Stimulated activated CD4-positive, alpha-beta T cell treated with anti-CD3 and anti-CD28 coated beads, Interleukin-4, amount 100 ng/mL, for 4 hours (primary cell): Measurements from ENCODE around the gene ZNF143.

Experiments used
- DNase-seq, 2 experiments: peaks; one replicate each; pipeline ENCODE4 v3.0.0-alpha.2; 2020

The ZNF143 gene

GRCh38 chr11:9576701-9577381 lies 116.0 kb downstream of the ZNF143 start:
- DNase-seq: no peak

GRCh38 chr11:9577556-9577955 lies 116.7 kb downstream of the ZNF143 start:
- DNase-seq: no peak
